HG03108 (cell line): Measurements from ENCODE around the gene CUX1.
"Not testable (repeated sequence)": the region's sequence is repeated elsewhere in the genome, so short reads cannot be mapped to it uniquely, and the experiment has no call there.

Source experiments
- ATAC-seq: cut with Tn5 transposase; IDR thresholded peaks from one replicate; pipeline ENCODE4 v1.9.1; 2021; ENCODE audit warnings: moderate library complexity; ENCODE audit not compliant: unreplicated experiment

CUX1 gene

GRCh38 chr7:102029616-102030015 lies 212.2 kb downstream of the CUX1 start:
- no peak for ATAC-seq

- ATAC-seq = no peak
Observed at GRCh38 chr7:102030696-102031095, 213.3 kb downstream of the CUX1 start.

DNA sequence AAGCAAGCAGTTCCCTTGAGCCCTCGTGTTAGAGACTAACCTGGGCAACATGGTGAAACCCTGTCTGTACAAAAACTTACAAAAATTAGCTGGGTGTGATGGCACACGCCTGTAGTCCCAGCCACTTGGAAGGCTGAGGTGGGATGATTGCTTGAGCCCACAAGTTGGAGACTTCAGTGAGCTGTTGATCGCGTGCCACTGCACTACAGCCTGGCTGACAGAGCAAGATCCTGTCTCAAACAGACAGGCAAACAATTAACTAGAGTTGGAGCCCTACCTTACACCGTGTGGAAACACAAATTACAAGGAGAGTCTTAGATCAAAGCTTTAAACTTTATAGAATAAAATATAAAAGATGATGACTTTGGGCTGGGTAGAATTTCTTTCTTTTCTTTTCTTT lies 219.5 kb downstream of the CUX1 start:
- no peak for ATAC-seq

- no peak for ATAC-seq
Observed at GRCh38 chr7:102039706-102040105, 222.3 kb downstream of the CUX1 start.

DNA sequence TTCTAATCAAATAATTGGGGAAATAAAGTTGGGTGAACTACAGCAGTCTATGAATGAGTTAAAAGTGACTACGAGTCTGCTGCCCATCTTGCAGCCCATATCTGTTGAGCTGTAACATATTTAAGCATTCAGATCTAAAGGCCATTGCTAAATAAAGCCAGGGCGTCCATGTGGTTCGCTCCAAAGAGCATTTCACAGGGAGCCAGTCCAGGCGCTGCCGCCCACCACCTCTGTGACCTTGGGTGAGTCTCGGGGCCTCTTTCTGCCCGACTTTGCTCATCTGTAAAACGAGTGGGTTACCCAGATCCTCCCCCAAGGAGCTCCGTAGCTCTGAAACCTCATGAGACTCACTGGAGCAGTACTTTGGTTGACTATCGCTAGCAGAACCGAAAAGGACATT lies 223.1 kb downstream of the CUX1 start:
- ATAC-seq = no peak

DNA sequence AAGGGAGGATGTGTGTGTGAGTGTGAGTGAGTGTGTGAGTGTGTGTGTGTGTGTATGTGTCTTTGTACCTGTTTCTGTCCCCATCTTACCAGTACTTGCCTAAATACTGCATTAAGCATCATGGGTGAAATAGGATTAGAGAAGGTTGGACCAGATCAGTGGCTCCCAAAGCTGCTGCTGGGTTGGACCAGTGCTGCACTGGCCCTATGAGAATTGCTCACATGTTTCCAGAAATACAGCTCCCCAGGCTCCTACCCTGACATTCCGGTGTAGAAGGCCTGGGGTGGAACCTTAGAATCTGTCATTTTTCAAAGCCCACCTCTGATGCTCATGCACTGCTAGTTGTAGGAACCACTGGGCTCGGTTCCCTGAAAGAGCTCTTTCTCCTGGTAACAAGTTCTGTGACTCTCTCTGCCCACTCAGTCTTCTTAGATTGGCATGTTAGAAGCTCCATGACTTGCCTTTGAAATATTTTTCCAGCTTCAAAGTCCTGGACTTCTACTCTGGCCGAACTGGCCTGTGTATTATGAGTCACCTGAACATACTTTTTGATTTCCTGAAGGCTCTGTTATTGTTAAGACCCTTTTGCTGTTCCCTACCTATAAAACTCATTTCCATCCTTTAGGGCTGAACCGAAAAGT lies 224.7 kb downstream of the CUX1 start:
- no peak for ATAC-seq

DNA sequence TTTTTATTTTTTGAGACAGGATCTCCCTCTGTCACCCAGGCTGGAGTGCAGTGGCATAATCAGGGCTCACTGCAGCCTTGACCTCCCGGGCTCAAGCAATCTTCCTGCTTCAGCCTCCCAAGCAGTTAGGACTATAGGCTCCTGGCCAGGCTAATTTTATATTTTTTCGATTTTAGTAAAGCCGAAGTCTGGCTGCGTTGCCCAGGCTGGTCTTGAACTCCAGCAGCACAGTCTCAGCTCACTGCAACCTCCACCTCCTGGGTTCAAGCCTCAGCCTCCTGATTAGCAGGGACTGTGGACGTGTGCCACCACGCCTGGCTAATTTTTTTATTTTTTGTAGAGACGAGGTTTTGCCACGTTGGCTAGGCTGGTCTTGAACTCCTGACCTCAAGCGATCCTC lies 225.4 kb downstream of the CUX1 start:
- not testable (repeated sequence) for ATAC-seq

DNA sequence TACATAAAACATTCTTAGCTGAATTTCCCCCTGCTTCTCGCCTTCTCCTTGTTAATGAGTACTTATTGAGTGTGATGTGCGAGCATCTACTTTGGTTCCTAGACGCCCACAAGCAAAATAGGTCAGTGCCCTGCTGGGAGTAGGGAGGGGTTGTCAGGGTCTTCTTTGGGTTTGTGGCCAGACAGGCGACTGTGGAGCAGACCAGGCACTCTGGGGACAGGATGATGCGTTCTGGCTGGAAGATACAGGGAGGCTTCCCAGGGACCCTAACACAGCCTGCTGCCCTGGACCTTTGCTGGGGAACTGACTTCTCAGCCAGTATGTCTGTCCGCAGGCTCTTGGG lies 227.2 kb downstream of the CUX1 start:
- ATAC-seq = no peak

DNA sequence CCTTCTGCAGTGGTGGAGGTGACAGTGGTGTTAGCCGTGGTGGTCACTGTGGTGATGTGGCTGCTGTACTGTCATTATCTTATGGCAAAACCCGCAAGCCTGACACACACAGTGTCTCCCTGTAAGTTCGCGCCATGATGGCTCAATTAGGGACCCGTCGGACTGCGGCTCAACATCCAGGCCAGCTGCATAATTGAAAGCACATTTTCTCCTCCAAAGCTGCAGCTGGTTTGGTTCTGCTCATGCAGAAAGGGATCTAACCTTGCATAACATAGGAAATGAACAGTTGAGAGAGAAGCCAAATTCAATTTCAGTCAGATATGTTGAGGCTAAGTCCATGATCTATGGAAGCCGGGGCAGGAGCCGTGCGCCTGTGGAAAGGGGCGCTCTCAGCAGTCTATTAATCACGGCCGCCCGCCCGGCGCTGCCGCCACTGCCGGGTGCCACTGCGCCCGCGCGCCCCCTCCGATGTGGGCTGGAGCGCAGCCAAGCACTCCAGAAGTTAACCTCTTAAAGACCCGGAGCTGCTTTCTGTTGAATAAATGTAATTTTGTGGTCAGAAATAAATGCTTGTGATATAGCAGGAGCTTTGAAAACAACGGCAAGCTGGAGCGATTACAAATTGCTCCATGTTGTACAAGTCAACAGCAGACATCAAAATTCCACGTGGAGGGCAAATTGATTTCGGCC lies 227.7 kb downstream of the CUX1 start:
- ATAC-seq = no peak

GRCh38 chr7:102045681-102046372 lies 228.4 kb downstream of the CUX1 start:
- ATAC-seq = no peak

DNA sequence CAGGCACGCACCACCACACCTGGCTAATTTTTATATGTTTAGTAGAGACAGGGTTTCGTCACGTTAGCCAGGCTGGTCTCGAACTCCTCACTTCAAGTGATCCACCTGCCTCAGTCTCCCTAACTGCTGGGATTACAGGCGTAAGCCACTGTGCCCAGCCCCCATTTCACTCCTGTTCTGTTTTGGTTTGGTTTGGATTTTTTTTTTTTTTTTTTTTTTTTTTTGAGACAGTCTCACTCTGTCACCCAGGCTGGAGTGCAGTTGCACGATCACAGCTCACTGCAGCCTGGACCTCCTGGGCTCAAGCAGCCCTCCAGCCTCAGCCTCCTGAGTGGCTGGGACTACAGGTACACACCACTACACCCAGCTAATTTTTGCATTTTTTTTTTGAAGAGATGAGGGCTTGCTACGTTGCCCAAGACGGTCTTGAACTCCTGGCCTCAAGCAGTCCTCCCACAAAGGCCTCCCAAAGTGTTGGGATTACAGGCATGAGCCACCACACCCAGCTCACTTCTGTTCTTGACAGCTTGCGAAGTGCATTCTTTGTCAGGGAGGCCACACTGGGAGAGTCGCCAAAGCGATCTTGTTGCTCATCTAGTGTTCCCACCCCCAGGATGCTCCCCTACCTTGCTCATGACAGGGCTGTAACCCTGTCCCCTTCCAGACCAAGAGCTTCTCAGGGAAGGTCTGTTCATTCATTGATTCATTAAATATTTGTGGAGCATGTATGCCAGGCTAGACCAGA lies 229.1 kb downstream of the CUX1 start:
- no peak for ATAC-seq

GRCh38 chr7:102047167-102047566 lies 229.7 kb downstream of the CUX1 start:
- ATAC-seq = no peak

DNA sequence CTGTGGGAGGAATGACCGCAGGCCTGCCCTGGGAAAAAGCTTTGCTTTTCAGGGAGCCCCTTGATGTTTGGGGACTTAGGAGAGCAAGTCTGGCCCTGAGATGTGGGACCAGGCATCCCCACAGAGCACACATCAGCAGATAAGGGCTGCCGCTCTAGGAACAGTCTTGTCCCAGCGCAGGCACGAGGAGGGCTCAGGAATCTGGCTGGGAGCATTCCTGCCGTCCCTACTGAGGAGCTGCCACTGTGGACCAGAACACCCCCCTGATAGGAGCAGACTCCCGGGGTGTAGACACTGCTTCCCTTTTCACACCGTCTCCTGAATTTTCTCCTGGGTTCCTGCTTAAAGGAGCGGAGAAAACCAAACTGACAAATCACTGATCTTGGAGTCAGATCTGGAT lies 232.3 kb downstream of the CUX1 start:
- ATAC-seq = no peak

GRCh38 chr7:102050864-102051460 lies 233.5 kb downstream of the CUX1 start:
- ATAC-seq = no peak

DNA sequence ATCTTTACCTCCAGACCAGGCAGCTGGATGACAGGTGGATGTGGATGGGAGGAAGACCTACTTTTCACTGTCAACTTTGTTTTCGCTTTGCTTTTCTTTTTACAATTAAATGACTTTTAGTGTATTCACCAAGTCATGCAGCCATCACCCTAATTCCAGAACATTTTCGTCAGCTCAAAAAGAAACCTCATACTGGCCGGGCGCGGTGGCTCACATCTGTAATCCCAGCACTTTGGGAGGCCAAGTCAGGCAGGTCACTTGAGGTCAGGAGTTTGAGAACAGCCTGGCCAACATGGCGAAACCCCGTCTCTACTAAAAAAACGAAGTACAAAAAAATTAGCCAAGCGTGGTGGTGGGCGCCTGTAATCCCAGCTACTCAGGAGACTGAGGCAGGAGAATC lies 234.3 kb downstream of the CUX1 start:
- ATAC-seq = not testable (repeated sequence)

- no peak for ATAC-seq
Observed at GRCh38 chr7:102054158-102054557, 236.7 kb downstream of the CUX1 start.

DNA sequence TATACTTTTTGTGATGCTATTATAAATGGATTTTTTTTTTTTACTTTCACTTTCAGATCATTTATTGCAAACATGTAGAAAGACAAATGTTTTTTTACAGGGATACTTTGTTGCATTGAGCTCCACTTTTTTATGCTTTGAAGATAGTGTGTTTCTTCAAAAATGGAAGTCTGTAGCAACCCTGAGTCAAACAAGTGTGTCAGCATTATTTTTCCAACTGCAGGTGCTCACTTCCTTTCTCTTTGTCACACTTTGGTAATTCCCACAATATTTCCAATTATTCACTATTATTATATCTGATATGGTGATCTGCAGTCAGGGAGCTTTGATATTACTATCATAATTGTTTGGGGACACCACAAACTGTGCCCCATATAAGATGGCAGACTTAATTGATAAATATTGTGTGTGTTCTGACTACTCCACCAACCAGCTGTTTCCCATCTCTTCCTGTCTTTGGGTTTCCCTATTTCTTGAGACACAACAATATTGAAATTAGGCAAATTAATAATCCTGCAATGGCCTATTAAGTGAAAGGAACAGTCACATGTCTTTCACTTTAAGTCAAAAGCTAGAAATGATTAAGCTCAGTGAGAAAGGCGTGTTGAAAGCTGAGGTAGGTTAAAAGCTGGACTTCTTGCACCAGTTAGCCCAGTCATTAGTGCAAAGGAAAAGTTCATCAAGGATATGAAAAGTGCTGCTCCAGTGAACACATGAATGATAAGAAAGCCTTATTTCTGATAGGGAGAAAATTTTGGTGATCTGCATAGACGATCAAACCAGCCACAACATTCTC lies 238.0 kb downstream of the CUX1 start:
- no peak for ATAC-seq

DNA sequence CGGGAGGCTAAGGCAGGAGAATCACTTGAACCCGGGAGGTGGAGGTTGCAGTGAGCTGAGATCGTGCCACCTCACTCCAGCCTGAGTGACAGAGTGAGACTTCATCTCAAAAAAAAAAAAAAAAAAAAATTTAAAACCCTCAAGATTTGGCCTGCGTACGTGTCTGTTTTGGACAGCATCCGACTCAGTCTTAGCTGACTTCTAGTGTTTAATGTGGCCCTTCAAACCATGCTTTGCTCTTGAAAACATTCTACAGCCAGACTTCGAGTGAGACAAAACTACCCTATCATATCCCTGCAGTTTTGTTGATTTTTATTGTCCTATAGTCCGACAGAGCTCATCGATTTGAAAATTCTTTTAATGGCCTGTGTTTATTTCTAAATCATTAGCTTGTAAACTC lies 242.1 kb downstream of the CUX1 start:
- no peak for ATAC-seq

GRCh38 chr7:102061354-102061945 lies 244.0 kb downstream of the CUX1 start:
- ATAC-seq = no peak

DNA sequence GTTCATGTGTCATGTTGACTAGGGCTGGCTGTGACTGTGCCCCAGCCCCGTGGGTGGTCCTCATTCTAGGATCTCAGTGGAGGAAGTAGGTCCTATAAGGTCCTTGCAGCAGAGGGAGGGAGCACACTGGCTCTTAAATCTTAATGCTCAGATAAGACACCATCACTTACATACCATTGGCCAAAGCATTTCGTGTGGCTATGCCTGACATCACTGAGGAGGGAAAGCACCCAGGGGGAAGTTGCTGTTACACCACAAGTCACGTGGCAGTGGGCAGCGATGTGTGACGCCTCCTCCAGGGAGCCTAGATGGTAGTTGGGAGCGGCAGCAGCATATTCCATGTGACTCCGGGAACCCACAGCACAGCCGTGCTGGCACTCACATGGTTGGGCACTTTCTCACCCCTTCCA lies 244.6 kb downstream of the CUX1 start:
- ATAC-seq = peak; percentile 81
